K562 (cell line): ENCODE results near the gene CTSW. TPM values are rescaled to one million over a fixed set of nuclear protein-coding genes. Genes with fewer than 3 reads are reported as not detected.

ENCODE experiments used
- ATAC-seq: fragments of 200-7000 bp; cut with Tn5 transposase; 3 replicates; pipeline ENCODE4 v1.9.1; 2020; ENCODE audit warnings: moderate library complexity
- BruUV-seq: library from RNA; stranded (reverse); fragments of 400-500 nt; replicated peaks from 2 replicates; lab custom pipeline; 2021; lab: Mats Ljungman, UMichigan
- CTCF ChIA-PET: fragments of 300-600 bp; formaldehyde crosslinking; extraction: SDS; loops from one replicate; lab custom pipeline; 2021; ENCODE audit warnings: low intra/inter-chr PET ratio; lab: Yijun Ruan, JAX
- POLR2A ChIA-PET: fragments of 300-600, 350-650 bp; sonication (Branson Sonifier 250); formaldehyde crosslinking; extraction: SDS; loops from one replicate; lab custom pipeline; 2021; ENCODE audit warnings: antibody characterized with exemption, inconsistent platforms; lab: Yijun Ruan, JAX
- DNase-seq, 4 experiments: peaks; one replicate each; pipeline versions ENCODE4 v3.0.0 to v3.0.0-alpha.2; 2011 to 2018; ENCODE audit warnings: low spot score in 3 of 4, mixed read lengths in 3 of 4; ENCODE audit errors: extremely low read depth in 1 of 4
- FAIRE-seq: peaks from 2 replicates; lab custom pipeline; 2011; peaks lifted over from hg19 to GRCh38; lab: Jason Lieb, UNC
- H2AFZ ChIP-seq: 2 replicates; pipeline ENCODE4 v1.6.0; 2011; ENCODE audit warnings: low read depth, low read length, control low read depth, inconsistent platforms
- H3K27ac ChIP-seq: fragments of 200-600 bp; 3 replicates; pipeline ENCODE4 v1.8.0; 2011; ENCODE audit warnings: low read depth, mild to moderate bottlenecking, control low read depth, inconsistent platforms, low read length, moderate library complexity, mixed read lengths; ENCODE audit errors: extremely low read depth
- H3K27me3 ChIP-seq, 2 experiments: fragments of 300-600 bp in 1 of 2; 2 replicates in 1 of 2; 3 replicates in 1 of 2; pipeline versions ENCODE4 v1.6.0 to v1.8.0; 2011; ENCODE audit warnings: inconsistent platforms in 2 of 2, low read length in 2 of 2, mild to moderate bottlenecking in 1 of 2, mixed read lengths in 1 of 2, moderate library complexity in 1 of 2; ENCODE audit not compliant: control insufficient read depth in 2 of 2, insufficient read depth in 2 of 2
- H3K36me3 ChIP-seq: fragments of 300-600 bp; 3 replicates; pipeline ENCODE4 v1.8.0; 2011; ENCODE audit warnings: mild to moderate bottlenecking, low read length, inconsistent platforms; ENCODE audit not compliant: control insufficient read depth, insufficient read depth
- H3K4me1 ChIP-seq, 2 experiments: fragments of 200-600 bp in 1 of 2; replicated peaks in 1 of 2; 2 replicates in 1 of 2; 3 replicates in 1 of 2; pipeline versions ENCODE4 v1.5.1 to v1.8.0; 2011; ENCODE audit warnings: inconsistent platforms in 2 of 2, low read length in 2 of 2, mild to moderate bottlenecking in 1 of 2, mixed read lengths in 1 of 2, moderate library complexity in 1 of 2; ENCODE audit not compliant: control insufficient read depth in 2 of 2, insufficient read depth in 2 of 2
- H3K4me2 ChIP-seq: 2 replicates; pipeline ENCODE4 v1.6.1; 2011; ENCODE audit warnings: low read length, control low read depth, inconsistent platforms, mixed read lengths; ENCODE audit not compliant: insufficient read depth
- H3K4me3 ChIP-seq: fragments of 200-600 bp; sonication (generic), shearing (Covaris generic); 2 replicates; pipeline ENCODE4 v1.5.1; 2016; ENCODE audit warnings: control low read depth, inconsistent platforms
- H3K79me2 ChIP-seq: fragments of 200-600 bp; 3 replicates; pipeline ENCODE4 v1.8.0; 2011; ENCODE audit warnings: low read length, inconsistent platforms; ENCODE audit not compliant: control insufficient read depth, insufficient read depth
- H3K9ac ChIP-seq, 2 experiments: 2 replicates each; pipeline versions ENCODE4 v1.6.0 to v1.6.1; 2011; ENCODE audit warnings: low read depth in 2 of 2, low read length in 2 of 2, control low read depth in 1 of 2, inconsistent platforms in 1 of 2, mild to moderate bottlenecking in 1 of 2, mixed read lengths in 1 of 2; ENCODE audit not compliant: insufficient read depth in 1 of 2
- H3K9me1 ChIP-seq: one replicate; pipeline ENCODE4 v1.6.0; 2011; ENCODE audit warnings: inconsistent platforms, mild to moderate bottlenecking, low read length, moderate library complexity; ENCODE audit not compliant: control insufficient read depth, insufficient read depth
- H3K9me3 ChIP-seq: replicated peaks from 2 replicates; pipeline ENCODE4 v1.5.1; 2011; ENCODE audit warnings: low read depth, low read length, inconsistent platforms; ENCODE audit not compliant: control insufficient read depth, insufficient read depth
- H4K20me1 ChIP-seq: replicated peaks from 2 replicates; pipeline ENCODE4 v1.6.1; 2011; ENCODE audit warnings: low read length, inconsistent platforms, mixed read lengths; ENCODE audit not compliant: control insufficient read depth, insufficient read depth
- BRD4 ChIP-seq: fragments of 200-600 bp; sonication (generic); IDR thresholded peaks from 2 replicates; pipeline ENCODE4 v1.6.1; 2017; ENCODE audit warnings: inconsistent platforms
- DMBX1 ChIP-seq: fragments of 250-450 bp; sonication (Bioruptor Pico); IDR thresholded peaks from 2 replicates; pipeline ENCODE4 v1.8.0; 2022; ENCODE audit warnings: inconsistent platforms, mild to moderate bottlenecking, moderate library complexity, borderline replicate concordance
- EHMT2 ChIP-seq: fragments of 450-650 bp; IDR thresholded peaks from 2 replicates; pipeline ENCODE4 v1.6.1; 2018; ENCODE audit warnings: antibody characterized with exemption
- ESRRA ChIP-seq: fragments of 450-650 bp; IDR thresholded peaks from 2 replicates; pipeline ENCODE4 v1.6.1; 2014; ENCODE audit warnings: low read depth, mild to moderate bottlenecking, moderate library complexity, borderline replicate concordance
- EZH2 ChIP-seq: IDR thresholded peaks from 2 replicates; pipeline ENCODE4 v1.6.1; 2012; ENCODE audit warnings: low read depth, mild to moderate bottlenecking, inconsistent platforms, low read length, borderline replicate concordance
- FIP1L1 ChIP-seq: fragments of 200-400 bp; formaldehyde crosslinking; IDR thresholded peaks from 2 replicates; pipeline ENCODE4 v1.6.1; 2018; ENCODE audit warnings: mild to moderate bottlenecking, low read depth, low read length; ENCODE audit not compliant: poor library complexity, severe bottlenecking
- HDAC8 ChIP-seq: fragments of 450-650 bp; IDR thresholded peaks from 2 replicates; pipeline ENCODE4 v1.6.1; 2016; ENCODE audit warnings: mild to moderate bottlenecking, missing genetic modification characterization, moderate library complexity, missing compliant biosample characterization
- HIVEP1 ChIP-seq: fragments of 250-450 bp; sonication (Bioruptor Pico); IDR thresholded peaks from 2 replicates; pipeline ENCODE4 v1.4.0; 2020; ENCODE audit warnings: mild to moderate bottlenecking
- KAT8 ChIP-seq: fragments of 450-650 bp; IDR thresholded peaks from 2 replicates; pipeline ENCODE4 v1.6.1; 2016; ENCODE audit warnings: low read depth, mild to moderate bottlenecking
- LARP7 ChIP-seq: fragments of 450-650 bp; IDR thresholded peaks from 2 replicates; pipeline ENCODE4 v1.6.1; 2016
- PTTG1 ChIP-seq: fragments of 450-650 bp; IDR thresholded peaks from 2 replicates; pipeline ENCODE4 v1.6.1; 2016; ENCODE audit warnings: low read depth, mild to moderate bottlenecking, missing genetic modification characterization, missing compliant biosample characterization
- RNF2 ChIP-seq: sonication (generic); IDR thresholded peaks from 2 replicates; pipeline ENCODE4 v1.6.1; 2016
- SIN3B ChIP-seq: fragments of 450-650 bp; IDR thresholded peaks from 2 replicates; pipeline ENCODE4 v1.6.1; 2017; ENCODE audit warnings: low read depth, mild to moderate bottlenecking, moderate library complexity
- WHSC1 ChIP-seq: IDR thresholded peaks from one replicate; pipeline ENCODE4 v1.6.1; 2012; ENCODE audit warnings: low read length, control low read depth, inconsistent platforms
- ZNF197 ChIP-seq: fragments of 200-800 bp; sonication (Bioruptor generic); IDR thresholded peaks from 2 replicates; pipeline ENCODE4 v1.6.1; 2016; ENCODE audit warnings: low read depth, missing genetic modification characterization, missing compliant biosample characterization
- ZNF316 ChIP-seq: fragments of 450-650 bp; IDR thresholded peaks from 2 replicates; pipeline ENCODE4 v1.6.1; 2016
- WGBS: fragments of 100-300 bp; shearing (Covaris generic); methylation state at CpG from one replicate; pipeline ENCODE4 v1.1.6; 2016; ENCODE audit warnings: low coverage, mixed read lengths; ENCODE audit not compliant: insufficient coverage; ENCODE audit errors: missing lambda C conversion rate; 5-methylcytosine and 5-hydroxymethylcytosine counted together
- in situ Hi-C: fragments of 300-500 bp; cut with MboI; formaldehyde crosslinking; loops from 4 replicates; pipeline ENCODE4 v1.15.0; 2018; ENCODE audit warnings: inconsistent platforms, mixed read lengths
- intact Hi-C: fragments of 100-400 bp; cut with micrococcal nuclease; formaldehyde crosslinking; loops from 2 replicates; pipeline ENCODE4 v1.14.2; 2022
- polyA plus RNA-seq, 8 experiments: library from polyadenylated mRNA; depleted of rRNA in 4 of 8; stranded (reverse) in 5 of 8; unstranded in 3 of 8; fragments of >200 nt; fragmentation: Nextera tagmentation in 2 of 8; fragmentation: Illumina TruSeq in 1 of 8; extraction: Ambion mirVana in 2 of 8; extraction: Trizol in 1 of 8; gene quantifications; 2 replicates each; pipeline versions ENCODE4 v1.2.1 to v1.2.3, GENCODE V29; 2011 to 2014; ENCODE audit warnings: inconsistent platforms in 1 of 8, missing spikeins in 1 of 8
- total RNA-seq, 7 experiments: library from RNA; depleted of rRNA in 6 of 7; stranded (reverse); fragments of >200 nt in 6 of 7; fragmentation: Illumina TruSeq in 2 of 7; extraction: Trizol in 2 of 7; gene quantifications; 2 replicates each; pipeline versions ENCODE4 v1.2.1 to v1.2.3, GENCODE V29; 2011 to 2021; ENCODE audit warnings: low replicate concordance in 1 of 7
- TF ChIP-seq, protein P1 (sequence below): sonication (generic); formaldehyde crosslinking; IDR thresholded peaks from 2 replicates; pipeline ENCODE4 v1.8.0; 2022; ENCODE audit warnings: mild to moderate bottlenecking, missing genetic modification reagents, borderline replicate concordance
- TF ChIP-seq, protein P2 (sequence below), 2 experiments: fragments of 450-650 bp in 1 of 2; IDR thresholded peaks; 2 replicates each; pipeline ENCODE4 v1.6.1; 2011 to 2017; ENCODE audit warnings: low read depth in 2 of 2, antibody characterized with exemption in 1 of 2, borderline replicate concordance in 1 of 2, low read length in 1 of 2, mild to moderate bottlenecking in 1 of 2, mixed read lengths in 1 of 2; ENCODE audit not compliant: control insufficient read depth in 1 of 2
- TF ChIP-seq, protein P3 (sequence below): sonication (generic); formaldehyde crosslinking; IDR thresholded peaks from 2 replicates; pipeline ENCODE4 v1.9.0; 2022; ENCODE audit warnings: mild to moderate bottlenecking, missing genetic modification reagents

CTSW gene
- total and polyA plus RNA-seq, 9 of the 15 experiments (the other 6 are each of a cell fraction or from before 2014, with no cell fraction given) = 0.04 TPM; not detected in 8

DNA sequence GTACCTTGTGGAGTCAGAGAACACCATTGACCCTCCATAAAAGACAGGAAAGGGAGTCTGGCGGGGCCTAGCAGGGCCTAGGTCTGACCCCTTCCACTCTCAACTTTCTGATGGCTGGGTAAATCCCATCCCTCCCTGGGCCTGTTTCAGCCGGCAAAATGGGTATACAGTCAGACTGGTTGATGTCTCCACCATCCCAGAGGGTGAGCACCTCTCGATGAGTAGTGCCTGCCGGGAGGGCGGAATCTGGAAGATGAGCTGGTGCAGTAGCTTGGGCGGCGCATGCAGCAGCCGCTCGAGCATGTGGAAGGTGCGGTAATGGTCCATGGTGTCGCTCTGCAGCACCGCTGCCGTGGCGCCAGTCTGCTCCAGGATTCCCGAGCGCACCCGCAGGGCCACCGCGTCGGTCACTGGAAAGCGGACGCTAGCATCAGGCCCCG lies 8.1 kb downstream of the CTSW start:
- BruUV-seq = TSS peak; percentile 61
- H4K20me1 ChIP-seq = peaks cover 8% of the 10 kb centered on the region; the same call in 1 of the 2 replicates
- CTCF ChIA-PET = interaction anchor here (0.6 to 3.3 kb wide), 7 partner anchors 11 to 335 kb away, joined by 3 to 40 read pairs (median 3); partner anchors contain the start of genes KAT5 and MUS81
- FAIRE-seq = no peak
- H3K4me3 ChIP-seq = peak overlapping the region; percentile 69
- ATAC-seq = no peak
- peaks cover 23 to 58% of the 10 kb centered on the region in 2 experiments for H3K4me1 ChIP-seq
- peak overlapping the region; percentile 85 for H2AFZ ChIP-seq
- DNase-seq = no peak
- intact Hi-C loops (loop anchor here (1.0 to 5.0 kb wide), 5 partner anchors 25 to 175 kb away; partner anchors contain the start of genes AP5B1, KAT5, MUS81 and SART1), in situ Hi-C loops (no loop called here)
- H3K36me3 ChIP-seq = peaks cover 53% of the 10 kb centered on the region
- H3K27ac ChIP-seq = peak overlapping the region; percentile 71
- H3K9me3 ChIP-seq = no peaks in the 10 kb centered on the region
- no peaks in the 10 kb centered on the region for H3K9me1 ChIP-seq
- H3K27me3 ChIP-seq = no peaks in the 10 kb centered on the region
- H3K79me2 ChIP-seq = peaks cover 40% of the 10 kb centered on the region
- POLR2A ChIA-PET = interaction anchor here (0.6 to 14.4 kb wide), 14 partner anchors 8 to 118 kb away, joined by 3 to 147 read pairs (median 6); partner anchors contain the start of genes CFL1, CTSW, FOSL1 and MUS81
- H3K4me2 ChIP-seq = peak overlapping the region; percentile 90
- peak overlapping the region; percentile 58 to 96 for H3K9ac ChIP-seq
- 2% methylated on average over 21 of the region's 23 CpGs for WGBS
- no peak for TF ChIP-seq ZNF316
- TF ChIP-seq WHSC1 = no peak
- TF ChIP-seq SIN3B = no peak
- TF ChIP-seq HIVEP1 = no peak
- TF ChIP-seq RNF2 = peak; percentile 3; the same call in 1 of the 2 replicates
- TF ChIP-seq, protein P1, sequence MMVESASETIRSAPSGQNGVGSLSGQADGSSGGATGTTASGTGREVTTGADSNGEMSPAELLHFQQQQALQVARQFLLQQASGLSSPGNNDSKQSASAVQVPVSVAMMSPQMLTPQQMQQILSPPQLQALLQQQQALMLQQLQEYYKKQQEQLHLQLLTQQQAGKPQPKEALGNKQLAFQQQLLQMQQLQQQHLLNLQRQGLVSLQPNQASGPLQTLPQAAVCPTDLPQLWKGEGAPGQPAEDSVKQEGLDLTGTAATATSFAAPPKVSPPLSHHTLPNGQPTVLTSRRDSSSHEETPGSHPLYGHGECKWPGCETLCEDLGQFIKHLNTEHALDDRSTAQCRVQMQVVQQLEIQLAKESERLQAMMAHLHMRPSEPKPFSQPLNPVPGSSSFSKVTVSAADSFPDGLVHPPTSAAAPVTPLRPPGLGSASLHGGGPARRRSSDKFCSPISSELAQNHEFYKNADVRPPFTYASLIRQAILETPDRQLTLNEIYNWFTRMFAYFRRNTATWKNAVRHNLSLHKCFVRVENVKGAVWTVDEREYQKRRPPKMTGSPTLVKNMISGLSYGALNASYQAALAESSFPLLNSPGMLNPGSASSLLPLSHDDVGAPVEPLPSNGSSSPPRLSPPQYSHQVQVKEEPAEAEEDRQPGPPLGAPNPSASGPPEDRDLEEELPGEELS = no peak; the same call in 1 of the 2 replicates
- TF ChIP-seq ZNF197 = 0 out of 2 replicates have a peak, but pooled peaks have one; percentile 10
- TF ChIP-seq EHMT2 = no peak
- TF ChIP-seq, protein P2, sequence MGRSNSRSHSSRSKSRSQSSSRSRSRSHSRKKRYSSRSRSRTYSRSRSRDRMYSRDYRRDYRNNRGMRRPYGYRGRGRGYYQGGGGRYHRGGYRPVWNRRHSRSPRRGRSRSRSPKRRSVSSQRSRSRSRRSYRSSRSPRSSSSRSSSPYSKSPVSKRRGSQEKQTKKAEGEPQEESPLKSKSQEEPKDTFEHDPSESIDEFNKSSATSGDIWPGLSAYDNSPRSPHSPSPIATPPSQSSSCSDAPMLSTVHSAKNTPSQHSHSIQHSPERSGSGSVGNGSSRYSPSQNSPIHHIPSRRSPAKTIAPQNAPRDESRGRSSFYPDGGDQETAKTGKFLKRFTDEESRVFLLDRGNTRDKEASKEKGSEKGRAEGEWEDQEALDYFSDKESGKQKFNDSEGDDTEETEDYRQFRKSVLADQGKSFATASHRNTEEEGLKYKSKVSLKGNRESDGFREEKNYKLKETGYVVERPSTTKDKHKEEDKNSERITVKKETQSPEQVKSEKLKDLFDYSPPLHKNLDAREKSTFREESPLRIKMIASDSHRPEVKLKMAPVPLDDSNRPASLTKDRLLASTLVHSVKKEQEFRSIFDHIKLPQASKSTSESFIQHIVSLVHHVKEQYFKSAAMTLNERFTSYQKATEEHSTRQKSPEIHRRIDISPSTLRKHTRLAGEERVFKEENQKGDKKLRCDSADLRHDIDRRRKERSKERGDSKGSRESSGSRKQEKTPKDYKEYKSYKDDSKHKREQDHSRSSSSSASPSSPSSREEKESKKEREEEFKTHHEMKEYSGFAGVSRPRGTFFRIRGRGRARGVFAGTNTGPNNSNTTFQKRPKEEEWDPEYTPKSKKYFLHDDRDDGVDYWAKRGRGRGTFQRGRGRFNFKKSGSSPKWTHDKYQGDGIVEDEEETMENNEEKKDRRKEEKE (IDR thresholded peaks at IDR 0.05; ENCODE audit: borderline replicate concordance in 1 of 2, control insufficient read depth in 1 of 2, low read depth in 2 of 2, low read length in 1 of 2) = no peak
- TF ChIP-seq, protein P3, sequence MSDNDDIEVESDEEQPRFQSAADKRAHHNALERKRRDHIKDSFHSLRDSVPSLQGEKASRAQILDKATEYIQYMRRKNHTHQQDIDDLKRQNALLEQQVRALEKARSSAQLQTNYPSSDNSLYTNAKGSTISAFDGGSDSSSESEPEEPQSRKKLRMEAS (CRISPR knock-in tag) = 0 out of 2 replicates have a peak, but pooled peaks have one; percentile 52
- no peak for TF ChIP-seq KAT8
- TF ChIP-seq HDAC8 (tag) = no peak
- no peak for TF ChIP-seq LARP7
- TF ChIP-seq DMBX1 (CRISPR knock-in tag) = no peak
- TF ChIP-seq FIP1L1 = no peak
- TF ChIP-seq ESRRA = no peak
- TF ChIP-seq BRD4 = no peak
- TF ChIP-seq EZH2 = no peak
- no peak for TF ChIP-seq PTTG1
